Measurements from ENCODE around the gene STAT5A.

- TF ChIP-seq CTCF (IDR thresholded peaks at IDR 0.05) (no peak), POLR2A (IDR thresholded peaks at IDR 0.05; ENCODE audit: low read depth) (no peak), EP300 (IDR thresholded peaks at IDR 0.05) (no peak), POLR2AphosphoS5 (IDR thresholded peaks at IDR 0.05) (no peak)
Observed at GRCh38 chr17:42276609-42277341, 11.5 kb upstream of the STAT5A start.

Data from esophagus muscularis mucosa (tissue), 4 donors.